Suppressor macrophage (primary cell): ENCODE measurements around the gene TMBIM6.
A peak's percentile ranks its signal among the peaks of the same experiment; 100 is the strongest.
"Not testable (repeated sequence)": the region's sequence is repeated elsewhere in the genome, so short reads cannot be mapped to it uniquely, and the experiment has no call there.

Experiments
- DNase-seq, 4 experiments: peaks; one replicate each; pipeline ENCODE4 v3.0.0-alpha.2; 2020 to 2022

The TMBIM6 gene

GRCh38 chr12:49730050-49730449 is 11.3 kb upstream of the TMBIM6 start:
- no peak for DNase-seq

DNA sequence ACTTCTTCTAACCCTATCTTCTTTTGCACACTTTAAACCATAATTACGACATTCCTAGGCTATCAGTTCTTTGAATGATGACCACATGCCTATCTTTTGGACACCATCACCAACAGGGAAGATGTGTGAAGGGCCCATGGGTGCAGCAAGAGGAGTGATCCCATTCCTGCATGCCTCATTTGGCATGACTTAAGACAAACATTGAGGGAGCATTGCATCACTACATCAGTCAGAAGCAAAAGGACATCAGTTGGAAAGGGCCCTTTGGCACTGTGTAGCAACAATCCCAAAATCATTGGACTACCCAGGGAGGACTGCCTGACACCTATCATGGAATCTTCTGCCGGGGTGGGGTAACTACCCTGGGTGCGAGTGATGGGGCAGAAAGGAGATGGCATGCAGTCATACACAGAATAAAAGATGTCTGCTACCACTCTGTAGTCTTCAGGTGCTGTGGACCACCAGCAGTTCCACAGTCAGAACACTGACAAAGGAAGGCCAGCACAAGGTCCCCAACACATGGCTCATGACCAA is 10.7 kb upstream of the TMBIM6 start:
- DNase-seq: peak; percentile 25 to 59 (median 27)

DNA sequence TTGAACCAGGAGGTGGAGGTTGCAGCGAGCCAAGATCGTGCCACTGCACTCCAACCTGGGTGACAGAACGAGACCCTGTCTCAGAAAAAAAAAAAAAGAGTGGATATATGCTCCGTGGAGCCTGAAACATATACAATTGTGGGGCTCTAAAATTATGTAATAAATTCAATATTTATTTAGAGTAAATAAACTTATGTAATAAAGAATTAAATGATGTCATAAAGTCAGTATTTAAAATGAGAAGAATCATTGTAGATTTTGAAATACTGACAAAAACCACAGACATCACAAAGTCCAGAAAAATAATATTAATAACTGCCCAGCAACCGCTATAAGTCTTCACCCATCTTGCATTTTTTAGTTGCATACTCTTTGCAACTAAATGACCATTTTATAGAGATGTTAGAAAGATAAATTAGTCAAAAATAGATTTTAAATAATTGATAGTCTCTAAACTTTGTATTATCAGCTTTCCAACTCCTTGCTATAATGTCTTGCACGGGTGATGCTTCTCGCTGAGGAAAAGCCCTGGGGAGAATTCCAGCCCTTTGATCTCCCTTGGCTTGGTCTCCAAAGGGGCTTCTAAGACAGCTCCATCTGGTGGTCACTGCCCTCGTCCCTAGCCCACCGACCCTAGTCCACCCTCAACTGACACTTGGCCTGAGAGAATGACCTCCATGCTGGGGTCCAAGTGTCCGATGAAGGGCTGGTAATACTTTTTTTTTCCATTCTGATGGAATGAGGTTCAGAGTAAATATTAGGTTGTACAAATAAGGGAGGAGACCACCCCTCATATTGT is 7.9 kb upstream of the TMBIM6 start:
- no peak for DNase-seq

DNA sequence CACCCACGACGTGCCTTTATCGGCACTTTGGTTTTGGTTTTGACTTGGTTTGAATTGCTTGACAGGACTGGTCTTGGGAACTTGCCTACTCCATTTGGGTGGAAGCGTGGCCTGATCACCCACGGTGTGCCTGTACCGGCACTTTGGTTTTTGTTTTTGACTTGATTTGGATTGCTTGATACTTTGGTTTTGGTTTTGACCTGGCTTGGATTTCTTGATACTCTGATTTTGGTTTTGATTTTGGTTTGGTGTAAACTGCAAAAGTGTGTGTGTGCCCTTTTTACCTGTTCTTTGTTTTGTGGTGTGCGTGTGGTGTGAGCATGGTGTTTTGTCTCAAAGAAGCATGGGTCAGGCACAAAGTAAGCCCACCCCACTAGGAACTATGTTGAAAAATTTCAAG is 6.5 kb upstream of the TMBIM6 start:
- DNase-seq: not testable (repeated sequence)

DNA sequence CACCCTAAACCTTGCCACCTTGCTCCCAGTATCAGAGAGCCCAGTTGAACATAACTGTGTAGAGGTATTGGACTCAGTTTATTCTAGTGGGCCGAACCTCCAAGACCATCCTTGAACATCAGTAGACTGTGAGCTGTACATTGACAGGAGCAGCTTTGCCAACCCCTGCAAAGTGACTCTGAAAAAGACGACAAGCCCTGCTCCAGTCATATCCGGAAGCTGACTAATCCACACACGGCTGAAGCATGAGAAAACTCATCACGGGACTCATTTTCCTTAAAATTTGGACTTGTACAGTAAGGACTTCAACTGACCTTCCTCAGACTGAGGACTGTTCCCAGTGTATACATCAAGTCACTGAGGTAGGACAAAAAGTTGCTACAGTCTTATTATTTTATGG is 2.6 kb upstream of the TMBIM6 start:
- not testable (repeated sequence) for DNase-seq

GRCh38 chr12:49740277-49740676 is 1.1 kb upstream of the TMBIM6 start:
- not testable (repeated sequence) for DNase-seq

- peak; percentile 93 to 96 (median 95) for DNase-seq
Measured at GRCh38 chr12:49741882-49742620, 694 bp downstream of the TMBIM6 start.

DNA sequence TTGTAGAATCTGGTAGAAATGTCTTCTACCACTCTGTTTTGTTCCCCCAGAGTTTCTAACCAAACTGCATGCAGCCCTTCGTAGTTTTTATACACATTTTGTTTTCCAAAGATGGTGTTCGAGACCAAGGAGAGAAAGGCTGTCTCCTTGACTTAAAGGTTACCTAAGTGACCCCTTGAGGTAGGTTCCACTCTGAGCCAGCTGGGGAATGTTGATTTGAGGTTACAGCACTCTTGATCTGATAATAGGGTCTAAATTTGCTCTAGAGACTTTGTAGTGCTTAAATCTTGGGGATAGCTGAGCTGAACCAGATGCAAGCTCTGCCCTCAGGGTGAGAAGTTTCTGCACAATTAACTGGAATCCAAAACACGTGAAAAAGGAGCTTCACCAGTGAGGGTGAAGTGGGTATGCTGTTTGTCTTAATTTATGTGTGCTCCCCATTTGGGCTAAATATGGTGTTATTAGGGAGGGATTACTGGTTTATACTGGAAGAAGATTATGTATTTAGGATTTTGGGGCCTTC is 3.1 kb downstream of the TMBIM6 start:
- DNase-seq: no peak

DNA sequence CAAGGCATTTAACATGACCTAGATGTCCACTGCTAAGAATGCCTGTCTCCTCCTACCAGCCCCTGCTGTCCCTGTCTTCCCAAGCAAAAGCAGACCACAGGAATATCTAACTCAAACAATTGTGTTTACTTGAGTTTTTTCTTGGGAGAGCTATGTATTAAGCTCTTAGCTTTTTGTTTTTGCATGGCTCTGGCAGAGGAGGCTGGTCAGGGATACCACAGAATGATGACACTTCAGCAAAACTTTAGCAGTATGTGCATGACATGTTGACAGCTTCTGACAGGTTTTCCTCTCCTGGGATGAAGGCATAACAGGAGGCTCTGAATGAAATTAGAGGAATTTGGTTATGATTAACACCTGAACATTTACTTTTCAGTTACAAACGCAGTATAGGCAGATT is 6.9 kb downstream of the TMBIM6 start:
- no peak for DNase-seq

- no peak for DNase-seq
Measured at GRCh38 chr12:49748800-49749199, 7.4 kb downstream of the TMBIM6 start.

- DNase-seq: peak; percentile 30 to 67 (median 62)
Measured at GRCh38 chr12:49750027-49750995, 9.0 kb downstream of the TMBIM6 start.

DNA sequence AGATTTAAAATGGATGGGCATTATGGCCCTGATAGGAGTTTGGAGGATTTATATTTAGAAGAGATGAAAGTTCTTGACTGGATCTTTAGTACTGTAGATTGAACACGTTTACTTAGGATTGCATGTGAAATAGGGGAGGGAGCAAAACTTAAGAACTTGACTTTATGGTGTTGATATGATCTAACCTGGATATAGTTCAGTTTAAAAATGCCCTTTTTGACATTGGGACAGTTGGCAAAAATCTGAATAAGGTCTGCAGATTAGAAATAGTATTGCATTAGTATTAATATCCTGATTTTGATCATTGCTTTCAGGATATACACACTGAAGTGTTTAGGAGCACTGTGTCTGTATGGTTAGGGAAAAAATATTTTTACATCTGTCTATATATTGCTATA is 9.6 kb downstream of the TMBIM6 start:
- no peak for DNase-seq

- no peak for DNase-seq
Measured at GRCh38 chr12:49761677-49762467, 20.5 kb downstream of the TMBIM6 start.

DNA sequence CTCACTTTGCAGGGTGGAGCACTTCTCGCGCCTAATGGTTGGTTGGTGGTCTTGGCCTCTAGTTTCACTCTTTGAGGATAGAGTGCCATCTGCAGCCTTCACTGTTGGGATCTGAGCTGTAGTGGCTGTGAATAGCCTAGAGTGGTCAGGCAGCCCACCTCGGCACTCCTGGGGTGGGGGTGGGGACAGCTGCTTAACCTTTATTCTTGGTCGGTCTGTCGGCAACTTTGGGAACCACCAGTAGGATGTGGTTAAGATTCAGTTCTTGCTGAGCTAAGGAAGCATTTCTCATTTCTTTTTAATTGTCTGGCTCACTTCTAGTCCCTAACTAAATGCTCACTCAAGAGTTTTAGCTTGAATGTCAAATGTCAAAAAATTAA is 21.1 kb downstream of the TMBIM6 start:
- DNase-seq: no peak

DNA sequence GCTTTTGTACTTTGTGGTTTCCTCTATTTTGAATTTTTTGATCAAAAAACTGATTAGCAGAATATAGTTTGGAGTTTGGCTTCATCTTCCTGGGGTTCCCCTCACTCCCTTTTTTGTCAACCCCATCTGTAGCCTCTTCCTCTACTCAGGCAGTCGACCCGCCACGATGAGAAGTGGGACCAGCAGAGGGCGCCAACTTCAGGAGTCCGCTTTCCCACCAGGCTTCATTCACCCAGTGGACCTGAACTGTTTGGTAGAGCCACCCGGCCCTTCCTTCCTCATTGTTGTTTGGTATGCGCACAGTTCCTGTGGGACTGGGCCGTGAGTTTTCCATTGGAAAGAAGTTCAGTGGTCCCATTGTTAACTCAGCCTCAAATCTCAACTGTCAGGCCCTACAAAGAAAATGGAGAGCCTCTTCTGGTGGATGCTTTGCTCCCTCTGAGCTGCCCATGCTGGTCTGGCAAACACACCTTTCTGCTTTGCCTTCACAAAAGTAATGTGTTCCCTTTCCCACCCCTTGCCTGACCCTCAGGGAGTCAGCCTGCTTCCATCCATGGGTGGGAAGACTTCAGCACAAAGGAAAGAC is 21.7 kb downstream of the TMBIM6 start:
- DNase-seq: peak; percentile 74 to 84 (median 80)

- DNase-seq: no peak
Measured at GRCh38 chr12:49764126-49764525, 22.8 kb downstream of the TMBIM6 start.

DNA sequence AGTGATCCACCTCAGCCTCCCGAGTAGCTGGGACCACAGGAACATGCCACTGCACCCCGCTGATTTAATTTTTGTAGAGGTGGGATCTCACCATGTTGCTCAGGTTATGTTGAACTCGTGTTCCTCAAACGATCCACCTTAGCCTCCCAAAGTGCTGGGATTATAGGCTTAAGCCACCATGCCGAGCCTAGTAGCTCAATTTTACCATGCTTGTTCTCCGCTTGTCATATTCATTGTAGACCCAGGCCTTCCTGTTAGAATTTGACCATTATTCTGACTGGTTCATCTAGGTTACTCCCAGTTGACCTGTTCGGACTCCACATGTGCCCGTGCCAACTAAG is 24.7 kb downstream of the TMBIM6 start:
- no peak for DNase-seq

- no peak for DNase-seq
Measured at GRCh38 chr12:49767333-49767732, 26.0 kb downstream of the TMBIM6 start.

- DNase-seq: not testable (repeated sequence)
Measured at GRCh38 chr12:49773102-49773501, 31.7 kb downstream of the TMBIM6 start.

DNA sequence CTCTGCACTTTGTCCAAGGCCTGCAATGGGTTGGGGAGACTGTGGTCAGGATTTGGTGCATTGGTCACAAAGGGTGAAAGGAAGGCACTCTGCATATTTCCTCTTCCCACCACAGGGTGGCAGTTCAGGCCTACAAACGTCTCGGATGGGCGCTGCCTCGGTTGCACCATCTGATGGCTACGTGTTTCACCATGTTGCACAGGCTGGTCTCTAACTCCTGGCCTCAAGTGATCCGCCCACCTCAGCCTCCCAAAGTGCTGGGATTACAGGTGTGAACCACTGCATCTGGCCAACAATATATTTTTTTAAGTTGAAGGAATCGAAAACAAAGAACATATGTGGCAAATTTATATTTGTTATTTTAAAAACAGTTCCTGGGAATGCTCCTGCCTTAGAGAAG is 35.1 kb downstream of the TMBIM6 start:
- DNase-seq: peak; percentile 81 to 89 (median 86)

DNA sequence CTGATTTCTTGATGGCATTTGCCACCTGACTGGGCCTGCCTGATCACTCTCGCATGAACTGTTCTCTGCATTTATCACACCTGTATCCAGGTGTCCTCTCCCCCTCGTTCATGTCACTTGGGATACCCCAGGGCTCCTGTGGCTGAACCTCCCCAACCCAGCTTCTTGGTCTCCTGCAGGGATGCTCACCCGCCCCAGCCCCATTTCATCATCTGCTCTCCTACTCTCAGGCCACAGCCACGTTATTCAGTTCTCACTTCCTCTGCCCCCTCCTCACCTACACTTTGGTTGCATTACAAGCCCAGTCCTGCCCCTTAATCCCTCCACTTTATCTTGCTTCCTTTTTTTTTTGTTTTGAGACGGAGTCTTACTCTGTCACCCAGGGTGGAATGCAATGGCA is 35.5 kb downstream of the TMBIM6 start:
- peak in 3 of 4 experiments; percentile 44 to 57 (median 52) for DNase-seq
